Measurements from ENCODE around the gene RPL6.

The RPL6 gene

GRCh38 chr12:112357214-112357613 lies 52.2 kb downstream of the RPL6 start:
- TF ChIP-seq CTCF (IDR thresholded peaks at IDR 0.05; ENCODE audit: low read length, missing control alignments), result no peak
- H3K4me3 ChIP-seq (replicated peaks; ENCODE audit: low read depth, low read length), result no peak overlapping the region
- DNase-seq (ENCODE audit: low read depth), result no peak

Measured in fibroblast of pulmonary artery (primary cell).